ENCODE results near the gene TRABD2B. TPM values are rescaled to one million over a fixed set of nuclear protein-coding genes. Genes with fewer than 3 reads are reported as not detected.

Gene TRABD2B
- total and polyA plus RNA-seq, 2 donors = 2.4 to 6.1 TPM

DNA sequence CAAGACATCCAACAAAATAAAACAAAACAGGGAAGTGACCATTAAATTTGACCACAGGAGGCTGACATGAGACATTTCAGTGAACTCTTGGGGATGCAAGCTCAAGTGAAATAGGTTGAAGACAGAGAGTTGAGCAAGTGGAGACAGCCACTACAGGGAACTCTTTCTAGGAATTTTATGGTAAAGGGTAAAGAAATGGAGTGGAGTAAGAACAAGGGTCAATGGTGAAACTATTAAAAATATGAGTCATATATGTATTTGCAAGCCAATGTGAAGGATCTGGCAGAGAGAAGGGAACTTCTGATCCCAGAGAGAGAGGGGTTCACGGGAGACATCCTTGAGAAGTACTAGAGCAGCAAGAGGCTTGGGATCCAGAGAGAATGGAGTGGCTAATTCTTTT, 9.1 kb upstream of the TRABD2B start:
- H3K4me1 ChIP-seq (ENCODE audit: insufficient read depth) = no peaks in the 10 kb centered on the region
- no peaks in the 10 kb centered on the region for H3K36me3 ChIP-seq (ENCODE audit: insufficient read depth)
- H3K27ac ChIP-seq (ENCODE audit: low read depth) = no peak overlapping the region
- DNase-seq (ENCODE audit: extremely low spot score) = no peak
- WGBS = 72% methylated on average over 1 of the region's 1 CpG
- no peak overlapping the region for H3K4me3 ChIP-seq (ENCODE audit: low read depth, low read length)

DNA sequence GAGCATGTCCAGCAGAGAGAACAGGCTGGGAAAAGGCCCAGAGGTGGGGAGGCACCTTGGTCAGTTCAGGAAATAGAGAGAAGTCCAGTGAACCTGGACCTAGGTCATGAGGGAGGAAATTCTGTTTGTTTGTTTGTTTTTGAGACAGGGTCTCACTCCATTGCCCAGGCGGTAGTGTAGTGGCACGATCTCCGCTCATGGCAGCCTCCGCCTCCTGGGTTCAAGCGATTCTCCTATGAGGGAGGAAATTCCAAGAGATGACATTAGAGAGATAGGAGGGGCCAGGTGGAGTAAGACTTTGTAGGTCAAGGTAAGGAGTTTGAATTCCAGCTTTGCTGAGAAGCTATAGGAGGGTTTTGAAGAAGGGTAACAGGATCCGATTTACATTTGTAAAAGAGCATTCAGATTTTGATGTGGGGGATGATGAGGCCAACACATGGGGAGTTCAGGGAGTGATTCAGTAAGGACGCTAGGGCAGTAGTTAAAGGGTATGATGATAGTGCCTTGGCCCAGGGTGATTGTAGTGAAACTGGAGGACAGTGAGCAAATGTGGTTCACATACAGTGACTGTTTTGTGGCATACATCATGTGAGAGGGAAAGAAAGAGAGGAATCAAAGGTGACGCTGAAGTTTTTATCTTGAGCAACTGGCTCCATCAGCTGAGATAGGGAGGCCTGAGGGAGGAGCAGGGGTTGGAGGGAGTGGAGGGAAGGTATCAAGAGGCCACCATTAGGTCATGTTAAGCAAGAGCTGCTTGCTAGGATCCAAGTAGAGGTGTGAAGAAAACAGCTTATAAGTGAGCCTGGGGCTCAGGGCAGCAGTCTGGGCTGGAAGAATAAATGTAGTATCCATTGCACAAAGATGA, 8.3 kb upstream of the TRABD2B start:
- Histone ChIP-seq H3K4me1 (ENCODE audit: insufficient read depth) (no peaks in the 10 kb centered on the region), H3K36me3 (ENCODE audit: insufficient read depth) (no peaks in the 10 kb centered on the region), H3K27ac (ENCODE audit: low read depth) (no peak overlapping the region), H3K4me3 (ENCODE audit: low read depth, low read length) (no peak overlapping the region)
- DNase-seq (ENCODE audit: extremely low spot score) = no peak
- 94% methylated on average over 8 of the region's 8 CpGs for WGBS

DNA sequence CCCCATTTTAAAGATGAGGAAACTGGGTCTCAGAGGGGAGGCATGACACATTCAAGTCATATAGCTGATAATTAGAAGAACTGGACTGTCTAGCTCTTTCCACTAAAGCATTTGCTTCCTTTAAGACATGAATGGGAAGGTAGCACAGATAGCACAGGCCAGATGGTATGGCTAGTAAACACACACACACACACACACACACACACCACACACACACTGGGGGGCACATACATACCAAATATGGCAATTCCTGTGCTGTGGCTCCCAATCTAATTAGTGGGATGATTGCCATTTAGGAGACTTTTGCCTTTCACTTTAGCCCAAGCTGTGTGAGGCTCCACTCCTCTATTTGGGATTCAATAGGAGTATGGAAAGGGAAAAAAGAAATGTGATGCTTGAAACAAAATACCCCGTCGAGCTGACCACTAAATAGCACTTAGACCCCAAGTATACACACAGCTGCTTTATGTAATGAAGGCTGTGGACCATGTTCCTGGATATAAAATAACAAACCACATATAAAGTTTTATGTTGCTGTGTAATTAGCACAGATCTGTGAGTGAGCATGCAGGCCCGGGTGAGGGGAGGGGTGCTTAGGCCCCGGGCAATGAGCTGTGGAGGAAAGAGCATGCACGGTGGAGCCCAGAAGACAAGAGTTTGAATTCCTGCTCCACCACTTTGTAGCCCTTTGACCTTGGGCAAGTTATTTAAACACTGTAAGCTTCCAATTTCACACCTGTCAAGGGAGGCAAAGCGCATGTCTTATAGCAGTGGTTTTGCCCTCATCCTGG, 6.8 kb upstream of the TRABD2B start:
- Histone ChIP-seq H3K36me3 (ENCODE audit: insufficient read depth) (no peaks in the 10 kb centered on the region), H3K27ac (ENCODE audit: low read depth) (no peak overlapping the region), H3K4me3 (ENCODE audit: low read depth, low read length) (no peak overlapping the region), H3K4me1 (ENCODE audit: insufficient read depth) (no peaks in the 10 kb centered on the region)
- WGBS = 66% methylated on average over 6 of the region's 6 CpGs
- no peak for DNase-seq (ENCODE audit: extremely low spot score)

DNA sequence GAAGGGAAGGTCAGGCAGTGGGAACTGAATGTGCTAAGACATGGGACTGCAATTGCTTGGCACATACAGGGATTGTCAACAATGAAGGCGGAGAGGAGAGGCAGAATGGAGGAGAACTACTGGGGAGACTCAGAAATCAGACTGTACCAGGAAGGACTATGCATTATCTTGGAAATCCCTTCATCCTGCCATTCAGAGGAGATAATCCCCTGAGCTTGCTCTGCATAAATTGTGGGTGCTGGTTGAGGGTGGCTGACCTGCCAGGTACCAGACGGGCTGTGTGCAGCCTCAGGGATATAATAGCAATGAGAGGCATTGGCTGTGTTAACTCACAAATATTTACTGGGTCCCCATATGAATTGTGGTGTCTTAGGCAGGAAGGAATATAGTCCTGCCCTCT, 5.0 kb upstream of the TRABD2B start:
- 95% methylated on average over 2 of the region's 2 CpGs for WGBS
- Histone ChIP-seq H3K4me1 (ENCODE audit: insufficient read depth) (no peaks in the 10 kb centered on the region), H3K27ac (ENCODE audit: low read depth) (no peak overlapping the region), H3K4me3 (ENCODE audit: low read depth, low read length) (no peak overlapping the region), H3K36me3 (ENCODE audit: insufficient read depth) (no peaks in the 10 kb centered on the region)
- no peak for DNase-seq (ENCODE audit: extremely low spot score)

DNA sequence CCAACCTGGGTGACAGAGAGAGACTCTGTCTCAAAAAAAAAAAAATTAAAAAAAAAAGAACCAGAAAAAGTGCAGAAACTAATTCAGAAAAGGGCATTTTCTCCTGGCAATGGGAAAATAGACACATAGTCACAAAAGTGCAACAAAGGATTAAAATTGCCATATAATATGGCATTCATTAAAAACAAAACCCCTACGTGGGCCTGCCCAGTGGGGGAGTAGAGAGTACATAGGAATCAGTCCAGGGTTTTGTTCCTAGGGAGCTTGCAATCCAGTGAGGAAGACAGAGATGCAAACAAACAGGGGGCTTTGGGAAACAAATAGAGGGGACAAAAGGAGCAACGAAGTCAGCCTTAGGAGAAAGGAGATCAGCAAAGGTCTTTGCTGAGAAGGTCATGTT, 4.5 kb upstream of the TRABD2B start:
- no peak overlapping the region for H3K27ac ChIP-seq (ENCODE audit: low read depth)
- 69% methylated on average over 2 of the region's 2 CpGs for WGBS
- no peak overlapping the region for H3K4me3 ChIP-seq (ENCODE audit: low read depth, low read length)
- no peak for DNase-seq (ENCODE audit: extremely low spot score)
- H3K36me3 ChIP-seq (ENCODE audit: insufficient read depth) = no peaks in the 10 kb centered on the region
- no peaks in the 10 kb centered on the region for H3K4me1 ChIP-seq (ENCODE audit: insufficient read depth)

DNA sequence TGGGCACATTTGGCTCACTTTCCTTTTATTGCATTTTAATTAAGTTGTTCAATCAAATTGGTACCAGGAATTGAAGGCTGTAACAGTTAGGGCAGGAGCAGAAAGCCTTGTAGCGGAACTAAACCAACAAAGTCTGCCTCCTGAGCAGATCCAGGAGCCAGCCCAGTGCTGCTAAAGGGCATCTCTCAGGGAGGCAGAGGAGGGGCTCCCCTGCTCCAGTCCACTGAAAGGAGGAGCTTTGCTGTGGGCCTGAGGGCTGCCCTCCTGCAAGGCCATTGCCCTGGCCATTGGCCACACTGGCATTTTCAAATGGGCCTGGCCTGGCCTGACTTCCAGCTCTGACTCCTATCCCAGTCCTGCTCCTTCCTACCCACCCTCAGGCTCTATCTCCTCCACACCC, 3.7 kb upstream of the TRABD2B start:
- no peak overlapping the region for H3K27ac ChIP-seq (ENCODE audit: low read depth)
- no peak for DNase-seq (ENCODE audit: extremely low spot score)
- H3K36me3 ChIP-seq (ENCODE audit: insufficient read depth) = no peaks in the 10 kb centered on the region
- 100% methylated on average over 1 of the region's 1 CpG for WGBS
- no peak overlapping the region for H3K4me3 ChIP-seq (ENCODE audit: low read depth, low read length)
- H3K4me1 ChIP-seq (ENCODE audit: insufficient read depth) = no peaks in the 10 kb centered on the region

DNA sequence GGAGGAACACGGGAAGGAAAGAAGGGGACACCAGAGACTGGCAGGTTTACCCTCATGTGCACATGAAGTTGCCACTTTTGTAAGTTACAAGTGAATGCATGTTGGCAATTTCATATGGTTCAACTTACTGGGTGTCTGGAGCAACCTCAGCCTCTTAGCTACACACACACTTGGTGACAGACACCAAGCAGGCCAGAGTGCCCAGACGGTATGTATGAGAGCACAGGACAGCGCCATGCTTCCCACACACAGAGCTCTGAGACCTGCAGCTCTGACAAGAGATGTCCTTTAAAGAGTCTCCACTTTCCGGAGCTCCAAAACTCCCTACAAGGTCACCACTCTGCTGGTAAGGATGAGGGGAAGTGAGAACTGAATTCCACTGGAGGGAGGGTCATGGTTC, 1.9 kb upstream of the TRABD2B start:
- Histone ChIP-seq H3K36me3 (ENCODE audit: insufficient read depth) (no peaks in the 10 kb centered on the region), H3K4me1 (ENCODE audit: insufficient read depth) (no peaks in the 10 kb centered on the region), H3K4me3 (ENCODE audit: low read depth, low read length) (no peak overlapping the region), H3K27ac (ENCODE audit: low read depth) (no peak overlapping the region)
- WGBS = 92% methylated on average over 4 of the region's 4 CpGs
- DNase-seq (ENCODE audit: extremely low spot score) = no peak

DNA sequence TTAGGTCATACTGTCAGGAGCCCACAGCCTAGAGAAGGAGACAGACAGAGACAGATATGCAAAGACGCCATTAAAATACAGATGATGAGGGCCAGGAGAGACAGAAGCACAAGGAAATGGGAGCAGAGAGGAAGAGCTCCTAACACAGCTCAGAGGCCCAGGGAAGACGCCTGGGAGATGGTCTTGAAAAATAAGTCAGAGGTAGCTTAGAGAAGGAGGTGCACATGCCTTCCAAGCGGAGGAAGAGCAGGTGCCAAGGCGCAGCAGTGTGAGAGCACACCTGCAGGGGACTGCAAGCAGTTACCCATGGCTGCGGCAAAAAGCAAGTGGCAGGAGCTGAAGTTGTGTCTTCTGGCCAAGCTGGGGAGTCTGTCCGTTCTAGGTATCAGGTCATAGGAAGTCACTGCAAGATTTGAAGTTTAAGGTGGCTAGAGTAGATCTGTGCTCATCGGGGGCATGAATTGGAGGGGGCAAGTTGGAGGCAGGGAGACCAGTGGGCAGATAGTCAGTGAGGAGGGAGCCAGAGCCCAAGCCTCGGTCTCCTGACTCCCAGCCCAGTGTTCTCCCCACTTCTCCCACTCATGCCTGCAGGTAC, 1.3 kb upstream of the TRABD2B start:
- Histone ChIP-seq H3K4me3 (ENCODE audit: low read depth, low read length) (no peak overlapping the region), H3K27ac (ENCODE audit: low read depth) (no peak overlapping the region), H3K36me3 (ENCODE audit: insufficient read depth) (no peaks in the 10 kb centered on the region), H3K4me1 (ENCODE audit: insufficient read depth) (no peaks in the 10 kb centered on the region)
- no peak for DNase-seq (ENCODE audit: extremely low spot score)
- WGBS = 92% methylated on average over 8 of the region's 8 CpGs

DNA sequence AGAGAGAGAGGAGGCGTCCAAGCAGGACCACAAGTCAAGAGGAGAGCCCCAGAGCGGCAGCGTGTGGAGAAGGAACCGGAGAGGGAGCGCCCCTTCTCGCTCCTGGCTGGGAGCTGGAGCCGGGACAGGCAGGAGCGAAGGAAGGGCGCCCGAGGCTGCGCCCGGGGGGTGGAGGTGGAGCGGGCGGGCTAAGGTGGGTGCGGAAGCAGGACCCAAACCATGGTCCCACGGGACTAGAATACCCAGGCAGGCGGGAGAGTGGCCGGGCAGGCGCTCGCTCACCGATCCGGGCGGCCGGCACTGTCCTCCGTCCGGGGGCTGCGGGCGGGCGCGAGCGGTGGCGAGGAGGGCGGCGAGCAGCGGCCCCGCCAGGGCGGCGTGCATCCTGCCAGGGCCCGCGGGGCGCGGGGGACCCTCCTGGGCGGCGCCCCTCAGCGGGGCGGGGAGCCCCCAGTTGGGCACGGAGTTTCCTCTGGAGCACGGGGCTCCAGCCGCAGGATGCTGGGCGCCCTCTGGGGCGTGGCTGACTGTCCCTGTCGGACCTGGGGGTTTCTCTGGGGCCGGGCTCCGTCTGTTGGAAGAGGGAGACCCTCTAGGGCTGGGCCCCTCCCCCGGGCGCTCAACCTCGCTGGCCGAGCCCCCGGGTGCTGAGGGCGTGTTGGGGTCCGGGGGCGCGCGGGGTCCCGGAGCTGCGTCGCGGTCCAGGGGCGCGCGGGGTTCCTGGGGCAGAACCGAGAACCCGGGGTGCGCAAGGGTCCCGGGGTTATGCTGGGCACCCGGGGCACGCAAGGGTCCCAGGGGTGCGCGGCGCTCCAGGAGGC, 569 bp downstream of the TRABD2B start:
- H3K36me3 ChIP-seq (ENCODE audit: insufficient read depth) = no peaks in the 10 kb centered on the region
- DNase-seq (ENCODE audit: extremely low spot score) = no peak
- H3K4me1 ChIP-seq (ENCODE audit: insufficient read depth) = no peaks in the 10 kb centered on the region
- H3K27ac ChIP-seq (ENCODE audit: low read depth) = peak overlapping the region; percentile 86
- H3K4me3 ChIP-seq (ENCODE audit: low read depth, low read length) = peak overlapping the region; percentile 66
- 2% methylated on average over 80 of the region's 80 CpGs for WGBS

DNA sequence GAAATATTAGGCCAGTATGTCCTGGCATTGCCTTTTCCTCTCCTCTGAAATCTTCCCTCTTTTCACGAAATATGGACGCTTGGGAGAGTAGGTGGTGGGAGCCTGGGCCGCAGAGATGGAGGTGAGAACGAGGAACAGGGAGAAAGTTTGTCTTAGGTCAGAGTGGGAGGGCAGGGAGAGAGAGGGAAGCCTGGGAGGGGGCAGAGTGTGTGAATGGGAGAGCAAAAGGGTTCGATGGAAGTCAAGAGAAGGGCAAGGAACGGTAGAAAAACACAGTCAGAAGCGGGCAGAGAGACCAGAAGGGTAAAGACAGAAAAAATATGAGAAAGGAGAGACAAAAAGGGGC, 1.2 kb downstream of the TRABD2B start:
- DNase-seq (ENCODE audit: extremely low spot score) = no peak
- 46% methylated on average over 7 of the region's 7 CpGs for WGBS
- Histone ChIP-seq H3K36me3 (ENCODE audit: insufficient read depth) (no peaks in the 10 kb centered on the region), H3K4me1 (ENCODE audit: insufficient read depth) (no peaks in the 10 kb centered on the region), H3K4me3 (ENCODE audit: low read depth, low read length) (peak overlapping the region; percentile 66), H3K27ac (ENCODE audit: low read depth) (peak overlapping the region; percentile 44)

DNA sequence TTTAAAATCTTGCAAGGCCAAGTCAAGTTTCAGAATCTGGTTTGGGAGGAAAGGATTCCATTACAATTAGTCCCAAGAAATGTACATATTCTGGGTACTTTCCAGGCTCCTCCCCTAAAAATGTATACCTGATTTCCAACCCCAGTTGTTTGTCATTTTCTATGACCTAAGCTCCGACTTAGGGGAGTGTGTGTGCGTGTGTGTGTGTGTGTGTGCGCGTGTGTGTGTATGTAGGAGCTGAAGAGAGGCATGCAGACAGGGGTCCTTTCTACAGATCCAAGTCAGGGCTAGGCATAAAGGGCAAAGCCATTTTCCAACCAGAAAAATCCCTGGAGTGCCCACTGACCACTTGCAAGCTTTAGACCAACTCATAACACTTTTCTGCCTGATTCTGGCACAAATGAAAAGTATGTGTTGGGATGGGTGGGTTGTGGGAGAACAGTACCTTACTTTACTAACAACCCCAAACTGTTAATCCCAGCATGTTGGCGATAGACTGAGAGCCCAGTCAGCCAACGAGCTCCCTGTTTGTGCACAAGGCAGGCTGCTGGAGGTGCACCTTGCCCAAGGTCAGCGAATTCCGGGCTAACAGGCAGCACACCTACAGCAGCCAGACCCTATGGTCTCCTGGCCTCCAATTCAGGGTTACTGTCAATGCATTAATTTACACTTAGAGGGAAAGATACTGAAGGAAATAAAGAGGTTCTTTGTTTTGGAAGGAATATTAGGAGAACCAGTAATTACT, 1.7 kb downstream of the TRABD2B start:
- WGBS = 74% methylated on average over 8 of the region's 8 CpGs
- DNase-seq (ENCODE audit: extremely low spot score) = no peak
- no peaks in the 10 kb centered on the region for H3K36me3 ChIP-seq (ENCODE audit: insufficient read depth)
- no peak overlapping the region for H3K27ac ChIP-seq (ENCODE audit: low read depth)
- H3K4me3 ChIP-seq (ENCODE audit: low read depth, low read length) = peak overlapping the region; percentile 66
- H3K4me1 ChIP-seq (ENCODE audit: insufficient read depth) = no peaks in the 10 kb centered on the region

DNA sequence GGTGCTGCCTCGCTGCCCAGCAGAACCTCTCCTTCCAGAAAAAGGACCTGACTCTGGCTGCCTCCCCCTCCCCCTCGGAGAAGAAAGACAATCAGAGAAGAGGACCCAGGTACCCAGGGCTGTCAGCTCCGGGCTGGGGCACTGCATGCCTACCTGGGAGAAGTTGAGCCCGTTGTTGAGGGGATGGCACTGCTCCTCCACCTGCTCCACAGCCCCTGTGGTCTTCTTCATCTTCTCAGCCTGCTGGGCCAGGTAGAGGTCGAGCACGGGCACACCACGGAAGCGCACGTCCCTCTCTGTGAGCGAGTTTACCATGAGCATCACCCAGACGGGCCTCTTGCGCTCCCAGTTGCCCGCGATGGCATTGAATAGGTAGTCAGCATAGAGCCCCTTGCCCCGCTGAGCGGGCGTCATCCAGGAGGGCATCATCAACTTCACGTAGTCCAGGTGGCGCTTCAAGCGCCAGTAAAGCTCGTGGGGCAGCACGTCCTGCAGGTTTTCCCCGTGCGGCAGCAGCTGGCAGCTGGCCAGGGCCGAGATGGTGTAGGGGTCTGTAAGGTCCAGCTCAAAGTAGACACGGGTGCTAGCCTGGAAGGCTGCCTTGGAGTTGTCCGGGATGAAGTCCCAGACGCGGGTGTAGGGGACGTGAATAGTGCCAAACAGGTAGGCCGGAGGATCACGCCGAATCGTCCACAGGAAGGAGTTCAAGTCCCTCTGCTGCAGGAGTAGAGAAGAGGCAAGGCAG, 3.1 kb downstream of the TRABD2B start:
- no peaks in the 10 kb centered on the region for H3K36me3 ChIP-seq (ENCODE audit: insufficient read depth)
- 89% methylated on average over 34 of the region's 34 CpGs for WGBS
- H3K4me1 ChIP-seq (ENCODE audit: insufficient read depth) = no peaks in the 10 kb centered on the region
- DNase-seq (ENCODE audit: extremely low spot score) = no peak
- no peak overlapping the region for H3K4me3 ChIP-seq (ENCODE audit: low read depth, low read length)
- no peak overlapping the region for H3K27ac ChIP-seq (ENCODE audit: low read depth)

Measured in urinary bladder (tissue), 4 donors.